Hematopoietic multipotent progenitor cell treated with erythropoietin and hydrocortisone succinate and interleukin-3 and kit ligand, for 4 days (in vitro differentiated cells): Measurements from ENCODE around the gene POLRMT.

Source experiments
- DNase-seq: peaks from one replicate; pipeline ENCODE4 v3.0.0-alpha.2; 2015

The POLRMT gene

DNA sequence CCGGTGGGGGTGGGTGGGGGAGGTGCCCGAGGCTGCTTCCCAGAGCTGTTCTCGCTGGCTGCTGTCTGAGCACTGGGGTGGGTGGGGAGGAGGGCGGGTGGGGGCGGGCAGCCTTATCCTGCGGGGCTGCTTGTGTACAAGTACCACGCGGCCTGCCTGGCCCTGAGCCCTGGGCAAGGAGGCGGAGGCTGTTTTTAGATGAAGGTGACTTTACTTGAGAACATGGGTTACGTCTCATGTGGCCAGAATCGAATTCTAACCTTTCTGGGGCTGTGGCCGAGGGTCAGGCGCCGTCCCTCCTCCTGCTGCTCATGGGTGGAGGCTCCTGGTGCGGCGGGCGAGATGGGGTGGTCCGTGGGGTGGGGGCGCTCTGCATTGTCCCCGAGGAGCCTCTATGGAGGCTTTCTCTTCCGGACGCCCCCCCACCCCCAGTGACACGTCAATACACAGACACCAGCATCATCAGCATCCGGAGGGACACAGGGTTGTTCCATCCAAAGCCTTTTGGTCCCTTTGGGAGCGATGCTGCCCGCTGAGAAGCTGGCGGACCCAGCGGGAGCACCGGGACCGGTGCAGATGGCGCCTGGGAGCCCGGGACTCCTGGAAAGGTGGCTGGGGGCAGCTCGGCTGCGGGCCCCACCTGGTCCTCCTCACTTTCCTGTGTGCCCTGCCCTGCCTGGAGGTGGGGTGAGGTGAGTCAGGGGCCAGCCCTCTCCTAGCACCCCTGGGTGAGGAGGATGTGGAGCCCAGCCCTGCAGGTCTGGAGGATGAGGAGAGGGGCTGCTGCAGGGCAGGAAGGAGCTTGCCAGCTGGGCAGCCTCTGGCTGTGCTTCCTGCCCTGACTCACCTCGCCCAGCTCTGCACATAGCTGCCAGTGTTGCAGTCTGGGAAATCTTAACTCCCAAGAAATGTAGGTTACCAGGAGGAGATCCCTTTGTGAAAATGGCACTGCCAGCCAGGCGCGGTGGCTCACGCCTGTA, 57.5 kb downstream of the POLRMT start:
- DNase-seq = peak; percentile 83

DNA sequence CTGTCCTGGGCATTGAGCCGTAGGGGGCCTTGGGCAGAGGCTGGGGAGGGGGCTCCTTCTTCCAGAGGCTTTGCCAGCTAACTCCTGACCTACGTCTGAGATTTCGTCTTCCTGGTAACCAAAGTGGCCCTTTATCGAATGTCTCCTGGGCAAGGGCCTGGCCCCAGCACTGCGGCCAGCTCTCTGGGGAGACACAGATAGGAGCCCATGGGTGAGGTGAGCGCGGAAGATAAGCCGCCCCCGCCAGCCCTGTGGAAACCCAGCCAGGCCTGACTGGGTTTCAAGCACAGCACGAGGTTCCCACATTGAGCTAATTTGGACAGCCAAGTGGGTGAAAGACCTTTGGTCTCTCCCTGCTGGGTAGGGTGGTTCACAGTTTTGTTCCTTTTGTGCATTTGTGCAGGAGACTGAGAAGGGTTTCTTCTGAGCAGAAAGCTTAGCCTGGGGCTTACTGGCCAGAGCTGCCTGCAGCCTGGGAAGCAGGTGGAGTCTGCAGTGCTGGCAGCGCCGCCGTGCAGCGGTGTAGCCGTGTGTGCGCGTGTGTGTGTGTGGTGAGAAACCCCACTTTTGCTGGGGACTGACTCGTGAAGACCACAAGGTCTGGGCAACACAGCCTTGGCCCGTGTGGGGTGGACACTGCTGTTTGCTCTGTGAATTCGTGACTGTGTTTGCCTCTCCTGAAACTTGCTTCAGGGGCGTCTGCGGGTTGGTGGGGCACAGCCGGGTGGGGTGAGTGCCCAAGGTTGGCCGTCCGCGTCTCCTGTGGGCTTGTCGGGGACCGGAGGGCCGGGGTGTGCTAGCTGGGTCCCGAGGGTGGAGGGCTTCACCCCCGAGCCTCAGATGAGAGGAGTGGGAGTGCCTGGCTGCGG, 58.4 kb downstream of the POLRMT start:
- peak; percentile 96 for DNase-seq

GRCh38 chr19:573519-573825, 59.9 kb downstream of the POLRMT start:
- no peak for DNase-seq

DNA sequence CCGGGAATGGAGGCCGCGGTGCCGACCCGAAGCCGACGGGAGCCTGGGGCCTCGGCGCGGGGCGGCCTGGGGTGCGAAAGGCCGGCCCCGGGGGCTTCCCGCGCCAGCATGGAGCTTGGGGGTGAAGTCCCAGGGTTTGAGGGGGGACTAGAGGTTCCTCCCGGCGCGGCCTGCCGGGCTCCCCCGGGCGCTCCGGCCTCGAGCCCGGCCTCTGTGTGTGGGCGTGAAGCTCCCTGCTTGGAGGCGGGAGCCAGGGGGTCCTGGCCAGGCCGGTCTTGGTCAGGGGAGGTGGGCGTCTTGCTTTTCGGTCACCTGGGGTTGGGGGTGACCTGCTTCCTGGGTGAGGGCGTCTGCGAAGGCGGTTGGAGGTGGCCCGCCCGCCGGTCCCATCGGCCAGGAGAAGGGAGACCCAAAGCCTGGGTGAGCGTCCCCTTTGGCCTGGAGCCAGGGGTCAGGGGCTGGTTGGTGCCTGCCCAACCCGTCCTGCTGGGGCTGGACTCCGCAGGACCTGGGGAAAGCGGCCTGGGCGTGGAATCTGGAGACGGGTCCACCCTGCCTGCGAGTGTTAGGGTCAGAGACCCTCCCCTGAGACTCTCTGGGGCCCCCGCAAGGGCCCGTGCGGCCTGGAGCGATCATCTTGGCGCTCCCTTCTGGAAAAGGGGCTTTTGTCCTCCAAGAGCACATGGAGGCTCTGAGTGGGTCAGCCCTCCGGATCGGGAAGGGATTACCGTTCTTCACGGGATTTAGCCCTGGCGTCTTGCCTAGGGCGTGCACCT, 60.4 kb downstream of the POLRMT start:
- DNase-seq = peak; percentile 52

DNA sequence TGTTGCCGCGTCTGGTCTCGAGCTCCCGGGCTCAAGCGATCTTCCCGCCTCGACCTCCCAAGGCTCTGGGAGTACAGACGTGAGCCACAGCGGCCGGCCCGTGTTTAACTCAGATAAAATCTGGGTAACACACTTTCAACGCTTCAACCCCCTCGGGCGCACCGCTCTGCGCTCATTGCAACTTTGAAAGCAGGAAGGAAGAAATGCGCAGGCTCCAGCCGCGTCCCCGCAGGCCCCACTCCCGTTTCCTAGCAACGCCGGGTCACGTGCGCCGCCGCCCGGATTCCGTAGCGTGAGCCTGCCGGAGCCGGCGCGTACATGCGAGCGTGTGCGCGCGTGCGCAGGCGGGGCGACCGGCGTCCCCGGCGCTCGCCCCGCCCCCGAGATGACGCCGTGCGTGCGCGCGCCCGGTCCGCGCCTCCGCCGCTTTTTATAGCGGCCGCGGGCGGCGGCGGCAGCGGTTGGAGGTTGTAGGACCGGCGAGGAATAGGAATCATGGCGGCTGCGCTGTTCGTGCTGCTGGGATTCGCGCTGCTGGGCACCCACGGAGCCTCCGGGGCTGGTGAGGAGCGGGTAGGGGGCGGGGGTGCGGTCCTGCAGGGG, 61.1 kb downstream of the POLRMT start, which contains the start of gene BSG:
TSS of gene BSG (plus strand) at position 457 of the 603 bp plus-strand sequence. CDS start at position 496, 39 bp downstream.
- peak; percentile 100 for DNase-seq

DNA sequence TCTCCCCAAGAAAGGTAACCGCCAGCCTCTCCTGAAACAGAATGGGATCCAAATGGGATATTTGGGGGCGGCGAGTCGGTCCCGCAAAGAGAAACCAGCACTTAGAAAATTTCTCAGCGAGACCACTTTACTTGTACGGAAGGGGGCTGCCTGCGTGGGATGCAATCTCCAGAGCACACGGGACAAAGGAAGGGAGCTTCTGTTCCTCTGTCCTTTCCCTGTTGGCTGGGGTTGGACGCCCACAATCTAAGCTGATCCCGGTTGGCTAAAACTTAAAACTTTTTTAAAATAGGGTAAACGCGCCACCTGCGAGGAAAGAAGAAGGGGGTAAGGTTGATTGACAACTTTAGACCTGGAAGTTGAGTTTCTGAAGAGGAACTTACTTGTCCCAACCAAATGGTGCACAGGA, 61.8 kb downstream of the POLRMT start:
- DNase-seq = peak; percentile 84

- DNase-seq = peak; percentile 87
These were observed 62.3 kb downstream of the POLRMT start for GRCh38 chr19:570937-571565.

DNA sequence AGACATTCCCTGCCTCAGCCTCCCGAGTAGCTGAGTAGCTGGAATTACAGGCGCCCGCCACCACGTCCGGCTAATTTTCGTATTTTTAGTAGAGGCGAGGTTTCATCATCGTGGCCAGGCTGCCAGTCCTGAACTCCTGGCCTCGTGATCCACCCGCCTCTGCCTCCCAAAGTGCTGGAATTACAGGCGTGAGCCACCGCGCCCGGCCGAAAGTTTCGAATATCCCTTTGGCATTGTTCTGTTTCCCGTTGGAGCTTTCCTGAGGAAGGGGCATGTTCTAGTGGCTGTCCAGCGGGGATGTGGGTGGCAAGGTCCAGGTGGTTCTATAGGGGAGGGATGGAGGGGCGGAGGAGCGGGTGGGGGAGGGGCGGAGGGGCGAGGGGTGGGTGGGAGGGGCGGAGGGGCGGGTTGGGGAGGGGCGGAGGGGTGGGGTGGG, 63.1 kb downstream of the POLRMT start:
- DNase-seq = no peak

DNA sequence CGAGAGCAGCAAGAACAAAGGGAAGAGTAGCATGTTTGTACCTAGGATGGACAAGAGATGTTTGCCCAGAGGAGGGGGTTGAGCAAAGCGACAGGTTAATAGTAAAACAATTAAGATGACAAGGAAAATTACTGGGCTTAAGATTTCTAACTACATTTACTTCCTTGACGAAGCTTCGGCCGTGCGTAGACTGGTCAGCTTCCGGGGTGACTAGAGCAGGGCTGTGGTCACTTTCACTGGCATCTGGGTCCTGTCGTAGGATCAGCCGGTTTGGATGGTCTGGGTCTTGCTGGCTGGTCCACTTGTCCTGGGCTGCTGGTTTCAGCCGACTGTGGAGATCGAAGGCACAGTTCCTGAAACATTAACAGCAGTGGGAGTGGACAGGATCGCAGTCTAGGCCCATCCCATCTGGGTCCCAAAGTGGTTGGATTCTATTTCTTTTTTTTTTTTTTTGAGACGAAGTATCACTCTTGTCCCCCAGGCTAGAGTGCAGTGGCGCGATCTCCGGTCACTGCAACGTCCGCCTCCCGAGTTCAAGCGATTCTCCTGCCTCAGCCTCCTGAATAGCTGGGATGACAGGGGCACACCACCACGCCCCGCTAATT, 65.9 kb downstream of the POLRMT start:
- no peak for DNase-seq
